SH-SY5Y (cell line): Measurements from ENCODE around the gene GAS7.

Experiments used
- GATA2 ChIP-seq: IDR thresholded peaks from 2 replicates; pipeline ENCODE4 v1.6.1; 2011; ENCODE audit warnings: mild to moderate bottlenecking, low read depth, low read length
- GATA3 ChIP-seq: IDR thresholded peaks from 2 replicates; pipeline ENCODE4 v1.6.1; 2011; ENCODE audit warnings: low read depth, mild to moderate bottlenecking, low read length, moderate library complexity

The GAS7 gene

DNA sequence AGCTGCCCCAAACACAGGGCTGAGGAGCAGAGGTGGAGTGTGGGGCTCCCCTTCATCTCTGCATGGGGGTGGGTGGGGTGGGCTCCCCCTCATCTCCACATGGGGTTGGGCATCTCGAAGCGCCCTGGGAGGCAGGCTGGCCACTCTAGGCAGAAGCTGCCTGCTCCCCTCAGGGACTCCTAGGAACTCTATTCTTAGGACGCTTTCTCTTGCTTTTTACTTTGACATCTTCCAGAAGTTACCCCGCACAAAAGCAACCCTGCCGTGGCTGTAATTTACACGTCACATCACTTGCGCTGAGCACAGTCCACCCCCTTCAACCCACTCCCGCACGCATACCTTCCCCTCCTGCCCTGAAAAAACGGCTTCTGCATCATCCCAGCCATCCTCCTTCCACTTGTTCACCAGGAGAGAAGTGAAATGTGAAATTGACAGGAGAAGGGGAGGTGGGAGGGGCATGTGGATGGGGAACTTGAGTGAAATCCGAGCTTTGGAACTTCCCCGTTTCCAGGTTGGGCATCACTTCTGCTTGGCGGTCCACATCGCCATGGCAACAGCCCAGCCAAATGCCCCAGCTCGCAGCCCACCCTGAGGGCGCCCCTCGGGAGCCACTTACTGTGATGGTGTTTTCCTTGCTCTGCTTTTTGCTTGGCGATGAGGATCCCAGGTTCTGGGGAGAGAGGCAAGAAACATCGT is 239.7 kb downstream of the GAS7 start:
- TF ChIP-seq GATA3 (no peak), GATA2 (no peak)

DNA sequence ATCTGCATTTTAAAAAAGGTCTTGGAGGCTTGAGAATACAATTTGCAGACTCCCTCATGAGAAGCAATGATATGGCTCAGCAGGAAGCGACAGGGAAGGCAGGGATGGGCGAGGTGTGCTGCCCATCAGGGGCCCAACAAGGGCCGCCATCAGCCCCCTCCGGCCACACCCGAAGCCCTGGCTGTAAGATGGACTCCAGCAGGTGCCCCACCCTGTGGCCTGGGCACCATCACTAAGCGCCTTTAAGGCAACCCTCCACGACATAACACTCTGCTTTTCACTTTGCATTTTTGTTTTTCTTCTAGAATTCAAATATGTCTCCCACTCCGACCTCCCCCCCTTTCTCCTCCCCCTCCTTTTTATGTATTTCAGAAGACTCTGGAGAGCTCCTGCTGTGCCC is 241.2 kb downstream of the GAS7 start:
- no peak for TF ChIP-seq GATA2

DNA sequence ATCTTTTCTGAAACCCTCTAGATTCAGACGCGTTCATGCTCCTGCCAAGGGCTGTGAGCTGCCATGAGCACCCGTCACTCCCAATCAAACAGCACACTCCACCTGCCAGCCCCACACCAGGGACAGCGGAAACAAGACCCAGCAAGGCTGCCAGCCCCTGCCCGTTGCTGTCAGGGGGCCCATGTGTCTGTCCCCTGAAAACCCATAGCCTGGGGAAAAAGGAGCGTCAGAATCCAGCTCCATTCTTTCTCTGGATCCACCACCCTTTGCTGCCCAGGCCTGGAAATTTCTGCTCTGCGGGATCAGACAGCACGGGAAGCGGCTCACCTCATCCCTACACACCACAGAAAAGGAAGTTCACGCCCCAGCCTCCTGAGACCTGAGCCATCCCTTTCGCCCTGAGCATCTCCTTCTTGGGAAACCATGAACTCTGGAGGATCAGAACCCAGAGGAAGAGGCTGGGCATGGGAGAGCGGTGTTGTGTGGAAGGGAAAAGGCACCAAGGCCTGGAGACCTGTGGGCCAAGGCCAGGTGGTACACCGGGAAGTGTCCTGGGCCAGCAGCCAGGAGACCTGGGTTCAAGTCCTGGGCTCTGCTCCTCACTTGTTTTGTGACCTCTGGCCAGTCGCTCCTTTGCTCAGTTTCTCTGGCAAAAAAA is 241.8 kb downstream of the GAS7 start:
- no peak for TF ChIP-seq GATA3
- TF ChIP-seq GATA2 = no peak

DNA sequence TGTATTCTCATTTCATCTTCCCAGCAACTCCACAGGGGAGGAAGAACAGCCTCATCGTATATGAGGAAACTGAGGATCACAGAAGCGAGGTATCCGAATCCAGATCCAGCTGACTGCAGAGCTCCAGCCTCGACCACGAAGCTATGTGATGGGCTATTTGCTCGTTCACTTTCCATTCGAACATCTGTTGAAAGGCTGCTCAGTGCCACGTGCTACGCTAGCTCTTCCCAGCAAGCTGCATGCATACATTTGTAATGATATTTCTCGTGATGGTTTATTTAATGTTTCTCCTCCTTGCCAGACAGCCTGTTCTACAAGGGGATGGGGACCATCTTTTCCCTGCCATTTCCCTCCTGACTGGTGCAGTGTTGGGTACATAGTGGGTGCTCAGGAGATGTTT is 244.9 kb downstream of the GAS7 start:
- TF ChIP-seq GATA3 = no peak
- TF ChIP-seq GATA2 = no peak

DNA sequence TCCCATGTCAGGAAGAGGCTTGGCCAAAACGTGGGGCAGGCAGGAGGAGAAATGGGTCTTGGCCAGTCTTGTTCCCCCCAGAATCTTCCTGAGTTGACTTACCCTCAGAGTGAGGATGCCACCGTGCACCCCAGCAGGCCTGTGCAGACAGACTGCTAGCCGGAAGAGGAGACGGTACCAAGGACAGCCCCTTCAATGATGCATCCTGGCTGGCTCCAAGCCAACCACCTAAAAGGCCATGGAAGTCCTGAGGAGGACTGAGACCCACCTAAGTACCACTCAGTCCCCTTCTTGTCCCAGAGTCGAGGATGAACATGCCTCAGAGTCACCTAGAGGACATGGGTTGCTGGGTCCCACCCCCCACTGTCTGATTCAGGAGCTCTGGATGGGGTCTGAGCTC is 246.6 kb downstream of the GAS7 start:
- no peak for TF ChIP-seq GATA3
- TF ChIP-seq GATA2 = no peak

DNA sequence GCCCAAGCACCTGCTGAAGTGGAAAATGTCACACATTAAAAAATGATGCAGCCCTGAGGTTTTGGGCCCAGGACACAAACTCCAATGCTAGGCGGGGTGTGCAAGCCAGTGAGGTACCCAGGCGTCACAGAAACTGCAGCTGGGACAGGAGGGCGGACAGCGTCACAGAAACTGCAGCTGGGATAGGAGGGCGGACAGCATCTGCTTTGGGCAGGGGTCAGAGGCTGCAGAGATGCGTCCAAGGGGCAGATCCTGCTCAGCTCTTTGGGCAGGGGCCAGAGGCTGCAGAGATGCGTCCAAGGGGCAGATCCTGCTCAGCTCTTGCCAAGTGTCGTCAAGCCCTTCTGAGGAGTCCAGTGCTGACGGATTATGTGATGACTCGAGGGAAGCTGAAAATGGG is 249.5 kb downstream of the GAS7 start:
- TF ChIP-seq GATA3 (no peak), GATA2 (no peak)

DNA sequence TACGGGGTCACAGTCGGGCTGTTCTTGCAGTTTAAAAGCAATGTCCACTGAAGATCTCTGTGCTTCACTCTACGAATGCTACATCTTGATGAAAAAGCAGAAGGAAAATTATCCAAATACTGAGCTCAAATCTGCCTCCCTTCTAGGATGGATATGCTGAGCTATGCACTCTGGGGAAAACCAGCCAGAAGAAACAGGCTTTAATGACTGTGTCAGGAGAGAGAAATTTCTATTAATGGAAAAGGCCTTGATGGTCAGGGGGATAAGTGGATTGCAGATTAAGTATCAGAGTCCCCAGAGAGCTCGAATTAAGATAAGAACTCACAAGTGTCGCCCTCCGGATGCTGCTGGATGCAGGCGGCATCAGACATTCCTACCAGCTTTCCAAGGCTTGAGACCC is 253.7 kb downstream of the GAS7 start:
- TF ChIP-seq GATA2 (no peak), GATA3 (no peak)

DNA sequence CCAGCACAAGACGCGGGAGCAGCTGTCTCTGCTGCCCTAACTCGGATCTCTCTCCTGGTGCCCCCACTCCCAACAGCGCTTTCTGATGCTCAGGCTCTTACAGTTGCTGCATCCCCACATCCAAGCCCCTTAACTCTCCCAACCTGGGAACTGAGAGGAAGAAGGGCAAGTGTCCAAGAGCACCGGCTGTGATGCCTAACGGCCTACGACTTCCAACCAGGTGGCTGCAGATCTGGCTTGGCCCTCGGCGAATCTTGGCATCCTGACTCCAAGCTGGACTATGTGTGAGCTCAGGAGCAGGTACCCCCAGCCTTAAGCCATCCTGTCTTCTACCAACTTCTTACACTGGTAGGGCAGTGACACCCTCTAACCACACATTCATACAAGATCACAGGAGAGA is 255.1 kb downstream of the GAS7 start:
- TF ChIP-seq GATA2 (no peak), GATA3 (no peak)

DNA sequence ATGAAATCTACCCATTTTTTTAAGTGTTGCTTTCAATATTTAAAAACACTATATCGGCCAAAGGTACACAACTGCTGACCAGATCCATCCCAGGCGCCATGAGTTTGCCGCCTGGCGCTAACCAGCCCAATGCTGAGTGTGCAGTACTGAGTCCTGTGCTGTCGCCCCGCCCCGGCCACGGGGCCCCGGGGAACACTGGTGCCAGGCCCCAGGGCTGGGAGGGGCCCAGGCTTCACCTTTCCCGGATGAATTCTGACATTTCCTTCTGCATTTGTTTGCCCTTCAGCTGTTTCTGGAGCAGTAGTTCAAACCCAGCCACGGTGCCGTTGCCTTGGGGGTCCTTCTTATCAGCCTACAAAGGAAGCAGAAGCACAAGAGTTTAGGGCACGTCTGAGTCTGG is 255.5 kb downstream of the GAS7 start:
- TF ChIP-seq GATA3 (no peak), GATA2 (no peak)

DNA sequence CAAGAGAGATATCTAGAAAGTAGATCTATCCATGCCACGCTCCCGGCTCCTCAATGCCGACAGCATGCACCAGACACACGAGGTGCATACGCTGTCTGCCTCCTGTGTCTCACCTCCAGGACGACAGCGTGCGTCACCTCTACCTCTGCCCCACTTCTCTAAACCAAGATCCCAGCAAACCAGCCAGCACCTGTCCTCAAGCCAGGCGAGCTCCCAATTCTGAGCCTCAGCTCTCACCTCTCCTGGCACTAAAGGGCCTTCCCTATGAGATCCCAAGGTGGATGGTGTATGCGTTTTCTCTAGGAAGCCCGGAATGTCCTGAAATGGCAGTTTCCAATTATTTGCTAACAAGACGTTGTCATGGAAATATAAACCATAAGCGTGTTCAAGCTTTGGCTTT is 257.1 kb downstream of the GAS7 start:
- TF ChIP-seq GATA3 (no peak), GATA2 (no peak)

DNA sequence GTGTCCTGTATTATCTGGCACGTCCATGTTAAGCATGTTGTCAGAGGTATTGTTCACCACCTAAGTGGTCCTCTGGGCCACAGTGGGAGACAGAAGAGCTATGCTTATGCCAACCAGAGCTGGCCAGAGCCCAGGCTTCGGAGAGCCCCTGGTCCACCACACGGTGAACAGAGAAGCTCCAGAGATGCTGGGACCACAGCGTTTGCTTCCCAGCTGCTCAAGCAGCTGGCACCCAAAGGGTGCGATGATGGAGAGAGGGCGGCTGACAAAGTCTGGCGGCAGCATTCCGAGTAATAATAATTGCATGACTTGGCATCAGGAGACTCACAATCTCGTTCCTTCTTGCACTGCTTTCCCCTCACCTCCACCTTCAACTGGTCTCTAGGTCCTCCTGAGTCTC is 257.6 kb downstream of the GAS7 start:
- TF ChIP-seq GATA3 (no peak), GATA2 (no peak)

DNA sequence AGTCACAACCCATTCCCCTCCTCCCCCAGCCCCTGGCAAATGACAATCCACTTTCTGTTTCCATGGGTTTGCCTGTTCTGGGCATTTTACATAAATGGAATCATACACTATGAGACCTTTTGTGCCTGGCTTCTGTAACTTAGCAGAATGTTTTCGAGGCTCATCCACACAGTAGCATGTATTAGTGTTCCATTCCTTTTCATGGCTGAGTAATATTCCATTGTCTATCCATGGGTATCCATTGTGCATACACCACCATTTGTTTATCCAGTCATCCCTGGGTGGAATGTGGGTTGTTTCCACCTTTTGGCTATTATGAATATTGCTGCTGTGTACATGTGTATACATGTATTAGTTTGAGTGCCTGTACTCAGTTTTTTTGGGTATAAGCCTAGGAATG is 259.6 kb downstream of the GAS7 start:
- TF ChIP-seq GATA3 (no peak), GATA2 (no peak)

DNA sequence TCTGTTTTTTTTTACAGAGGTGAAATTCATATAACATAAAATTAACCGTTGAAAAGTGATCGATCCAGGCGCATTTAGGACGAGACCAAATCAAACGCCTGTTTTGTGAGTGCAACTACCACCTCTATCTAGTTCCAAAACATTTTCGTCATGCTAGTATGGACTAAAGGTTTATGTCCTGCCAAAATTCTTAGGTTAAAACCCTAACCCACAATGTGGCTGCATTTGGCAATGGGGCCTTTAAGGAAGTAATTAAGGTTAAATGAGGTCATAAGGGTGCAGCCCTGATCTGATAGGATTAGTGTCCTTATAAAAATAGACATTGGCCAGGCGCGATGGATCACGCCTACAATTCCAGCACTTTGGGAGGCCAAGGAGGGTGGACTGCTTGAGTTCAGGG is 260.5 kb downstream of the GAS7 start:
- TF ChIP-seq GATA2 = no peak
- no peak for TF ChIP-seq GATA3

DNA sequence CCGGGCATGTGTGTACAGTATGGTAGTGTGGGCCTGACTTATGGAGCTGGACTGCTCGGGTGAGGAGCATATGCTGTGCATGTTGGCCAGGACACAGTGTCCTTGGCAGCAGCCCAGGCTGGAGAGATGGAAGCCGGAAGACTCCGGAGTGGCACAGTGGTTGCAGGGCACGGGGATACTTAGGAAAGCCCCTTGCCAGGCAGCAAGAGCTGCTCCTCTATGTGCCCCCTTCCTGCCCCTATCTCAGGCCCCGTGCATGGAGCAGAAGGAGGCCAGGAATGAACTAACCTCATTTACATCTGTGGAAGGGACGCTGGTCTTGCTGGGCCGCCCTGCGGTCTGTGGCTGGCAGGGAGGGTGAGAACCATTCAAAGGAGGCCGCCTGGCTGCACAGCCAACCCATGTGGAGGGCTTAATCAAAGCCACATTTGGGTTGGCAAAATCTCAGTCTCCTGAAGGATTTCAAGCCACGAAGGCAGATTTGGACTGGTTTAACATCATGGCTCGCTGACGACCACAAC is 261.1 kb downstream of the GAS7 start:
- no peak for TF ChIP-seq GATA2

DNA sequence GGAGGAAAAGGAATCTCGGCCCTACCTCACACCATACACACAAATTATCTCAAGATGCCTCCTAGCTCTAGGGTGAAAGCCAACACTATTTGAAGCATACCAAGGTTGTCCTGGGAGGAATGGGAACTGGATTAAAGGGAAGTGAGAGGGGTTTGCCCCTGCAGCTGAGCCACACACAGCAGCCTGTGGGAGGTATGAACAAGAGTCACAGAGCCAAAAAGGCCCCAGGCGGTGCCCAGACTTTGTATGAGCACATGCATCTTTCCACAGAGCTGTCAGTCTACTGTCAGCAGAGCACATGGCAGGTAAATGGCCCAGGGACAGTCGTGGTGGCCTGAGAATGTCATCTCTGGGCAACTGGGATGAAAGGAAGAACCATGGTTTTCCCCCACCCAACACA is 262.3 kb downstream of the GAS7 start:
- no peak for TF ChIP-seq GATA2
- no peak for TF ChIP-seq GATA3

DNA sequence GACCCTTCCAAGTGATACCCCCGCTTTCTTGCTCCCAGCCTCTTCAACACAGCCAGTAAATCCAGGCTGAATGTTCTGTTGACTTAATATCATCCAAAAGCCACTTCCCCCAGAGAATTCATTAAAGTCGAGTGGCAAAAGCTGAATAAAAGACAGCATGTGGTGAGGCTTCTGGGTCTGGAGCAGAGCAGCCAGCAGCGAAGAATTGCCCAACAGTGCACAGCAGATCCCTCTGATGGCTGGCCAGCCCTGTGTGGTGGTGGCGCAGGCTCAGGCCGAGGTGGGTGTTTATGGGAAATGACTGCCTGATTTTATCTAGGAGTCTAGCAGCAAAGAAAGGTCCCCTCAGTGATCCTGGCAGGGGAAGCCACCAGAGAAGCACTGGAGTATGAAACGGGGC is 263.0 kb downstream of the GAS7 start:
- no peak for TF ChIP-seq GATA3
- no peak for TF ChIP-seq GATA2
